Pulmonary artery endothelial cell (primary cell): Measurements from ENCODE around the gene YIPF1. TPM values are rescaled to one million over a fixed set of nuclear protein-coding genes. Genes with fewer than 3 reads are reported as not detected.
A peak's percentile ranks its signal among the peaks of the same experiment; 100 is the strongest.

Experiments used
- DNase-seq: peaks from one replicate; pipeline ENCODE4 v3.0.0-alpha.2; 2011; ENCODE audit warnings: low read depth, low spot score
- total RNA-seq: library from RNA; depleted of rRNA; stranded (reverse); fragments of >200 nt; gene quantifications from 2 replicates; pipeline ENCODE4 v1.2.3, GENCODE V29; 2014

The YIPF1 gene
- total RNA-seq, result 17.1 and 22.0 TPM in 2 replicates

DNA sequence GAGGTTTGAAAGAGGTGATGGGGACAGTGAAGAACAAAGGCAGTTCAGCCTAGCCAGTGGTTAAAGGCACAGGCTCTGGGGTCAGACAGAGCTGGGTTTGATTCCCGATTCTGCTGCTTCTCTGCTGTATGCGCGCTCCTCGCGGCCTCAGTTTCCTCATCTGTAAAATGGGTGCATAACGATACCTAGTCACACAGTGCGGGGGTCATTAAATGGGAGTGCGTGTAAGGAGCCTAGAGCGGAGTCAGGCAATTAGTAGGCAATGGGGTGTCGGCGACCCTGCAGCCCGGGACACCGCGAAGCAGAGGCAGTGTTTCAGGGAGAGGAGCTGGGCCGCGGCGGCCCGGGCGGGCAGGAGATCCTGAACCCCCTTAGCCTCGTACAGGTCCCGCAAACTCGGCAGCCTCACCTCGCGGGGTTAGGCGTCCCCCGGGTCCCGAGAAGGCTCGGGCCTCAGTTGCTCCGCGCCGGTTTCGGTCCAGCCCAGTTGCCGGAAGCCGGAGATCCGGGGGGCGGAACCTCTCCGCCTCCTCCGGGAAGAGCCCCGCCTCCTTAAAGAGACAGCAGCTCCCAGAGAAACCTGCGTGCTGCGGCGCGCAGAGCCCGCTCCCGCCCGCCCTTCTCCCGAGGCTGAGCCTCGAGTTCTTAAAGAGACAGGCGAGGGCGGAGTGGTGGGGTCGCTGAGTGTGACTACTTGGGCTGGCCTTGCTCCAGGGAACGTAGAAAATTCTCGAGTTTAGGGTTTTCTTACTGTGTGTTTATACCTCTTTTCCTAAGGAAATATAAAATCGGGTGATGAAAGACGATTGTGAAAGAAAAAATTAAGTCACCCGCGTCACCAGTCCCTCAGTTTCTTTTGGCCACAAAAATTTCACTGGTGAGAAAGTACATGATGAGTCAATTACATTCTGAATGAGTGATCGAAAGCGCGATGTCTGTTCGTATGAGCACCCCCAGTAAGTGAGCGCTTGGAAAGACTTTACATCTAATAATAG lies at the start of gene YIPF1:
YIPF1 (minus strand) TSS at position 494 of the 995 bp plus-strand sequence. CDS start 860 bp downstream, outside the sequence.
- DNase-seq, result peak; percentile 56

DNA sequence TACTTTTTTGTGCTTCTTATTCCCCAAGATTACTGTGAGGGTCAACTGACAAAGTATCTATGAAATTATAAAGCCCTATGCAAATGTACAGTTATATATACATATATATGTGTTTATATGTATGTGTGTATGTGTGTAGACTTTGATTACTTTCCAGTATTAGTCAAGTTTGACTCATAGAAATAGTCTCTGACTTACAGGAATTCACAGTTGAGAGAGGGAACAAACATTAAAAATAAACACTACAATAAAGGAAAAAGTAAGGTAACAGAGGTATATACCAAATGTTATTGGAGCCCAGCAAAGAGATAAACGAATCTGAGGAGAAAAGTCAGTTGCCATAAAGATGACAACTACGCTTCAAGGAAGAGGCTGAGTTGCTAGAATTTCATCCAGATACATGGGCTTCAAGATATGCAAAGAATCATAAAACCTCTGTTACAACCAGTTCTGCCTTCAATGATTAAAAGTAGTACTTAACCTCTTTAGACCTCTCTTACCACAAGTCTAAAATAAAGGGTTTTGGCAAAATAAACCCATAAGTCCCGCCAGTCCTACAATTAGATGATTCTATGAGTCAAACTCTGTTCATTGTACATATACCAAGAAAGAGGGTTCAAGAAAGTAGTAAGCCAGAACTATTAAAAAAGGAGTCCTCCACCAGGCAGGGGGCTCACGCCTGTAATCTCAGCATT lies 48.7 kb upstream of the YIPF1 start:
- DNase-seq, result no peak

DNA sequence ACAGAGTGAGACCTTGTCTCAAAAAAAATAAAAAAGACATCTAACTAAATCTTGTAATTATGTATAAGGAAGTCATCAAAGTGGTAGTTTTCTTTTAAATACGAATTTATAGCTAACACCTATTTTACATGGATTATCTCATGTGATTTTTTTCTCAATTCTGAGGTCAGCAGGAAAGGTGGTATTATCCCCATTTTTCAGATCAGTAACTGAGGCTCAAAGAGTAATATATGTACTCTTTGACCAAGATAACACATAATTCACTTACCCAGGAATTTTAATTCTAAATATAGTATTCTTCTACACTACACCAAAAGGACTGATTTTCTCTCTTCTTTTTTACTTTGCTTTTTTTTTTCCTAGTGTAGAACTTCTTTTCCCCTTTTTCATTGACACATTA lies 46.8 kb upstream of the YIPF1 start:
- DNase-seq, result no peak

DNA sequence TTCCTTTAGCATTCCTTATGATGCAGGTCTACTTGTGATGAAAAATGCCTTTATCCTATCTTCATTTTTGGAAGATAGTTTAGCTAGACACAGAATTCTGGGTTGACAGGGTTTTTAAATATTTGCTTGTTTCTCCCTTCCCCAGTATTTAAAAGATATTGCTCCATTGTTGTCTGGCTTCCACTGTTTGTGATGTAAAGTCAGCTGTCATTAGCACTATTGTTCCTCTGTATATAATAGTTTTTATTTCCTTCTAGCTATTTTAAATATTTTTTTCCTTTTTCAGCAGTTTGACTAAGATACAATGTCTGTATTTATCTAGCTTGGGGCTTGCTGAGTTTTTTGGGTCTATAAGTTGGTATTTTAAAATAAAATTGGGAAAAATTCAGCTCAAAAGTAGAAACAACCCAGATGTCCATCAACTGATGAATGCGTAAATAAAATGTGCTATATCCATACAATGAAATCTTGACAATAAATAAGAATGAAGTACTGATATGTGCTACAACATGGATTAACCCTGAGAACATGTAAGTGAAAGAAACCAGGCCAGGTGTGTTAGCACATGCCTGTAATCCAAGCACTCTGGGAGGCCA lies 44.7 kb upstream of the YIPF1 start:
- no peak for DNase-seq

DNA sequence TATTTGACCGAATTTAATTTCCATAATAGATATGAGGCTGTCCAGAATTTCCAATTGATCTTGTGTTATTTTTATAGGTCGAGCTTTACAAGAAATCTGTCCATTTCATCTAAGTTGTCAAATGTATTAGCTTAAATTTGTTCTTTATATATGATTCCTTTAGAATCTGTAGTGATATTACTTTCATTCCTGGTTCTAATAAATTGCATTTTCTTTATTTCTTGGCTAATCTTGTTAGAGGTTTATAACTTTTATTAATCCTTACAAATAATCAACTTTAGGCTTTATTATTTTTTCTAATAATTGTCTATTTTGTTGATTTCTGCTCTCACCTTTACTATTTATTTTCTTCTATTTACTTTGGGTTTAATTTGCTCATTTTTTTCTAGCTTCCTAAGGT lies 41.9 kb upstream of the YIPF1 start:
- DNase-seq, result no peak

DNA sequence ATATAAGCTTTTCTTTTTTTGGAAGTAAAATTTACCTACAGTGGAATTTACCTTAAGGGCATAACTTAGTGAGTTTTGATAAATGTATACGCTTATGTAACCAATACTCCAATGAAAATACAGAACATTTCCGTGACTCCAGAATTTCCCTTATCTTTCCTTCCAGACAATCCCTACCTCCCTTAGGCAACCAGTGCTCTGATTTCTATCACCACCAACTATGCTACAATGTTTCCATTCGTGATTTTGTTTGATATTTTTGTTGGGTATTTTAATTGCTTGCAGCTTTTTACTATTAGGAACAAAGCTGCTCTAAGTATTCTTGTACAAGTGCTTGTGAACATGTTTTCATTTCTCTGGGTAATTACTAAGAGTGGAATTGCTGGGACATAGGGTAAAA lies 41.3 kb upstream of the YIPF1 start:
- no peak for DNase-seq

DNA sequence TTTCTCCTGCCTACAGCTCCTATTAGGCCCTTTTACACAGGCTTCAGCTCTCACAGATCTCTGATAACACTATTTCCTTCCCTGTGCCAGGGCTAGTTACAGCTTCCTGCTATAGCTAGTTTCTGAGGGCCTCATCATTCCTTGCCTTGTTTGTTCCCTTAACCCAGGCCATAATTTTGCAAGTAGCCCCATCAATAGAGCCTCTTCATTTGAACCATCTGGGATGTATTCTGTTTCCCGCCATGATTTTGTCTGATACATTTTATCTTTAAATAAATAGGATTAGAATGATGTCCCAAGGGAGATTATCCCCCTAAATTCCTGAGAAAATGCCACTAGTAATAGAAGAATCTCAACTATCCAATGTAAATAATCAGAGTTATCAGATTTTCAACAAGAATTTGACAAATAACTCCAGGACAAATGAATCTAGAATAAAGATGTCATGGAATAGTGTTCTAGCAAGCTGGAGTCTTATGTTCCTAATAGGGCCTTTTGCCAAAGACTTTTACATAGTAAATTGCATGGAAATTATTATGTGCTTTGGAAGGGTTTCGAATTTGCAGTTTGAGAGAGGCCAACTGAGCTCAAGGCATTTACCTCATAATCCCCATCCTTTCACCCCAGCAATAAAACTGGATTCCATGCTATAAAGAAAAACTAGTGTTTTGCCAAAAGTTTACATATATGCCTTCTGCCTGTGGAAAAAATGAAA lies 39.8 kb upstream of the YIPF1 start:
- DNase-seq, result no peak

GRCh38 chr1:53927376-53927881 lies 37.8 kb upstream of the YIPF1 start:
- DNase-seq, result no peak

DNA sequence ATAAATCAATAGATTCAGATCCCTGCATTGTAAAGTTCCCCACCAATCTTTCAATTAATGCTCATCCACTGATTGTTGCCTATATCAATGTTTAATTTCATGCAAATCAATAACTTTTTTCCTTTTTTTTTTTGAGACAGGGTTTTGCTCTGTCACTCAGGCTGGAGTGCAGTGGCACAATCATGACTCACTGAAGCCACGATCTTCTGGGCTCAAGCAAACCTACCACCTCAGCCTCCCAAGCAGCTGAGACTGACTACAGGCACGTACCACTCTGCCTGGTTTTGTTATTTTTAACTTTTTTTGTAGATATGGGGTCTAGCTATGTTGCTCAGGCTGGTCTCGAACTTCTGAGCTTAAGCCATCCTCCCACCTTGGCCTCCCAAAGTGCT lies 30.1 kb upstream of the YIPF1 start:
- DNase-seq, result no peak

DNA sequence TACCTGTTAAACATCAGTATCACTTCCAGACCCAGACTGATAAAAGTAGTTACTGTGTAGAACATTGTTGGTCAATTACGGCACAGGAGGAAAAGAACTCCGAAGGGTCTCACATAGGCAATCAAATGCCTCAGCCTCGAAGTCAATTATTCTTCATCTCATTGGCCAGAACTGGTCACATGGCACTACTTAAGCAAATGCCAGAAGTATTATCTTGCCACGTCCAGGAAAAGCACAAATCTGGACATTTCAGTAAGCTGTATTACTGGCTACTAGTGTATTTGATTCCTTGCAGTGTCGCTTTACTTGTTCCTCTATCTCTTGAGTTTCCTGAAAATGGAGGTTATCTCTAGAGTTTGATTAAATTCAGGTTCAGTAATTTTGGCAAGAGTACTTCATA lies 28.7 kb upstream of the YIPF1 start:
- DNase-seq, result no peak

GRCh38 chr1:53913352-53914033 lies 23.9 kb upstream of the YIPF1 start:
- no peak for DNase-seq

DNA sequence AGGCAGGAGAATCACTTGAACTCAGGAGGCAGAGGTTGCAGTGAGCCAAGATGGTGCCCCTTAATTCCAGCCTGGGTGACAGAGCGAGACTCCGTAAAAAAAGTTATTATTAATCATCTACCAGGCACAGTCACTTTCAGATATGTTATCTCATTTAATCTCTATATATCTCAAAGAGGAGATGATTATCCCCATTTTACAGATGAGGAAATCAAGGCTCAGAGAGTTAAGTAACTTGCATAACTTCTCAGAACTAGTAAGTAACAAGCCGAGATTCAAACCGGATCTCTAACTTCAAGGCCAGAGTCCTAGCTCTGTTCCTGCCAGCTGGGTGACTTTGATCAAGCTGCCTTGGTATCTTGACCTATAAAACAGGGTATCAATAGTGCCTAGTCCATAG lies 21.8 kb upstream of the YIPF1 start:
- no peak for DNase-seq

- DNase-seq, result no peak
These were observed 20.3 kb upstream of the YIPF1 start for GRCh38 chr1:53909946-53910345.

- no peak for DNase-seq
These were observed 16.5 kb upstream of the YIPF1 start for GRCh38 chr1:53906121-53906520.

GRCh38 chr1:53905509-53905908 lies 15.9 kb upstream of the YIPF1 start:
- DNase-seq, result no peak

DNA sequence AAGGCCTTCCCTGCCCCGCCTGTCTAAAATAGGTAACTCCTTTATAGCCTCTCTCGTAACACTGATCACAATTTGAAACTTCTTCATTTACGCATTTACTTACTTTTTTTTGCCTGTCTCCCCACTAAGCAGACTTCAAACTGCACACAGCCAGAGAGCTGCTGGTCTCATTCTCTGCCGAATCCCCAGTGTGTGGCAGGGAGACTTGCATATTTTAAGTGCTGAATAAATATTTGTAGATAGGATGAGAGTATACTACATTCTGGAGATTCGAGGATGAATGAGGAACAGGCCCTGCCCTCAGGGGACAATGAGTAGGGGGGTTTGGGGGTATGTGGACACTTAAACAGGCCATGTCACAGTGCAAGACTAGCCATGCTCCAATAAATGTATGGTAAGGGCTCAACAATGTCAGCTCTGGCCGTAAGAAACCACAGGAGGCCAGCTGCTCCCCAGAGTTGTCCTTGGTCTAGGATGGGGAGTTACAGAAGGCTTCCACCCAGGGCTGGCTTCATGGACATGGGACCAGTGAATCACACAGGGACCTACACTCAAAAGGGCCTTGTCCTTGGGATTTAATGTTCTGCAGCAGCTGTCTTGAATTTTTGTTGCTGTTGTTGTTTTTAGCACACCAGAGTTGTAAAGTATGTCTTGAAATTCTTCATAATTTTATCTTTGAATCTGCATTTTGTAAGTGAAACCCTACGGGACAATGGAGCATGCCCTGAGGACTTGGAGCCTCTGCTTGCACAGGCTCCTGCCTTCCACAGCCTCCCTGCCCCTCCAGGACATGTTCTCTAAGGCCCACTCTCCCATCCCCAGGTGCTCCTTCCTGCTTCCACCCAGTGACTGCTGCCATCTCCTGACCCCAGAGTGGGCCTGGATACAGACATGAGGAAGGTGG lies 12.9 kb upstream of the YIPF1 start:
- DNase-seq, result no peak

DNA sequence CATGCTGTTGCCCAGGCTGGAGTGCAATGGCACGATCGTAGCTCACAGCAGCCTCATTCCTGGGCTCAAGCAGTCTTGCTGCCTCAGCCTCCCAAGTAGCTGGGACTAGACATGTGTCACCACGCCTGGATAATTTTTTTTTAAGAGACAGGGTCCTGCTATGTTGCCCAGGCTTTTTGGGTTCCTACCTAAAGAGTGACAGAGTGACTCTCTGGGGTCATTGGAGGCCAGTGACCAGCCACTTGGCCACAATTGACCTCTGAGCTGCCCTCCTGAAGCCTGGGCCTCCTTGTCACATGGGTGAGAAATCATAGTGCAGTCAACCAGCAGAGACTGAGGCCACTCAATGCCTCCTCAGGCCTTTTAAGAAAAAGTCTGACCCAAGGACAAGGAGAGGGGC lies 10.1 kb upstream of the YIPF1 start:
- no peak for DNase-seq

DNA sequence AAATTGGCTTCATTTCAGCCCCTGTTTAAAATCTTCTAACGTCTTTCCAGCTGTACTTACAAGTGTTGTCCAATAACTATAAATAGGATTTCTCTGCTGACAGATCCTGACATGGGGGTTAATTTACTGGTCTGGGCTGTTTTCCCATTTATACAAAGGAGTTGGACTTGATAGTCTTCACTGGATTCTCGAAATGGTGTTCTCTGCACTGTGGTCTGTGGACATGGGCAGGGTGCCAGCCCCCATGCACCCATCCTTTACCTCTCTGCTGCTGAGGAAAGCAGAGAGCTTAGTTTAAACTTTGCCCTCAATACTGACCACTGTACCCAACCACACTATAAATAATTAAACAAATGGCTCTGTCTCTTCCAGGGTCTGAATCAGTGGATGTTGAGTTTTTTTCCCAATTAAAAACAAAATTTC lies 9.6 kb upstream of the YIPF1 start:
- DNase-seq, result no peak

DNA sequence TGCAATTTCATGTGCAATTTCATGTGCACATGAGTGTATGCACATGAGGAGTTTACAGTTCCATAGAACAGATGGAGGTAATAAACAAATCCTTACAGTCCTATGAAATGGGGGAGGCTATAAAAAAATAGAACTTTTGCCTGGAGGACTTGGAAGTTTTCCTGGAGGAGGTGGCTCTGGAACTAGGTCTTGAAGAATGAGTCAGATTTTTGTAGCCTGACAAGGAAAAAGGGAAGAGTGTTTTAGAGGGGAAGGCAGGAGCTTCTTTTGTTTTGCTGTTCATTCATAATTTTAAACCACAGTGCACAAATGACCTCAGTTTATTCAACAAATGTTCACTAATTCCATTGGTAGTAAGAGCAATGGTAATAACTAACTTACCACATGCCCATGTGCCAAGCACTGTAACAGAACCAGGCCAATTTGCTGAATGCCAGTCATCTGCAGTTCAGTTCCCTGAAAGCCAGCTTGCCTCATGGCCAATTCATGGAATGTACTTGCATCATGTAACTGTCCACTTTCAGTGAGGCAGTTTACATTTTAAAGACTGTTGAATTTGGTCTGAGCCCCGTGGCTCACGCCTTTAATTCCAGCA lies 7.1 kb upstream of the YIPF1 start:
- DNase-seq, result no peak
